ENCODE data around the gene OR2L5. TPM values are rescaled to one million over a fixed set of nuclear protein-coding genes. Genes with fewer than 3 reads are reported as not detected.

OR2L5 gene
- total RNA-seq, 1 experiment from 2014 or later, result not detected

DNA sequence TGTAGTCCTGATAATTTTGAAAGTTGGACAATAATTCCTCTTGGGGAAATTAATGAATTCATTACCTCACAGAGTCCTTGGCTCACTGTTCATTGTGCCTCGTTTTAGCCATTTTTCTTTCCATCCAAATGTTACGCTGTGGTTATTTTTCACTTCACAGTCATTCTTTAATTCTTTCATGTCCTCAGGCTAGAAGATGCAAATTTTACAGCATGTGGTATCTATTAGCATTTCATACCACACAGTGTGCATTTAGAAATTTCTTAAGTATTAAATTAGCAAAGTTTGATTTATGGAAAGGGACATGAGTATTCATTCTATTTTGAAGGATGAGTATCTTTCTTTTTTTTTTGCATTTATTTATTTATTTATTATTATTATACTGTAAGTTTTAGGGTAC is 51.6 kb downstream of the OR2L5 start:
- no peak overlapping the region for H3K4me2 ChIP-seq
- CTCF ChIA-PET, result no interaction called here
- BruUV-seq (replicated peaks), result no TSS peak

DNA sequence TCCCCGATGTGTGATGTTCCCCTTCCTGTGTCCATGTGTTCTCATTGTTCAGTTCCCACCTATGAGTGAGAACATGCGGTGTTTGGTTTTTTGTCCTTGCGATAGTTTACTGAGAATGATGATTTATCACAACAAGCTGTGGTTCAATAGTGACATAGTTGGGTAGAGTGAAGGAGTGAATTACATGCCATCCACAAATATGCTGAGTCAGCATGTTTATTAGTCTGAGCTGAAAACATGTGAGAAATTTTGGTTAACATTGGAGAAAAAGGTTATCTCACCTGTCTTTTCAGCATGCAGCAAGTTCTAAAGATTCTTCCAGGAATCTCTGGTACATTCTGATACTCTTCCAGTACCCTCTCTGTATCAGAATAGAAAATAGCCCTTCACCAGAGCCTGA is 52.1 kb downstream of the OR2L5 start:
- no peak for DNase-seq
- Histone ChIP-seq H3K79me2 (ENCODE audit: low read depth) (no peaks in the 10 kb centered on the region), H3K27ac (no peak overlapping the region)

More for the DNA sequence above, 51.6 kb downstream of the OR2L5 start:
- Histone ChIP-seq H3K4me3 (no peak overlapping the region), H3K27ac (no peak overlapping the region), H3K27me3 (ENCODE audit: insufficient read depth, low read depth) (no peaks in the 10 kb centered on the region), H3F3A (ENCODE audit: insufficient read depth, low read depth) (no peaks in the 10 kb centered on the region), H3K9me3 (ENCODE audit: insufficient read depth, low read depth) (no peaks in the 10 kb centered on the region), H3K4me1 (replicated peaks; ENCODE audit: insufficient read depth) (no peaks in the 10 kb centered on the region), H3K9me2 (ENCODE audit: insufficient read depth) (no peaks in the 10 kb centered on the region), H3K36me3 (ENCODE audit: low read depth) (no peaks in the 10 kb centered on the region), H3K79me2 (ENCODE audit: low read depth) (no peaks in the 10 kb centered on the region), H4K20me1 (ENCODE audit: insufficient read depth) (no peaks in the 10 kb centered on the region), H2AFZ (no peak overlapping the region)
- DNase-seq, result no peak
- no peak for TF ChIP-seq EZH2 (IDR thresholded peaks at IDR 0.05; ENCODE audit: low read depth)
- TF ChIP-seq, protein P1, sequence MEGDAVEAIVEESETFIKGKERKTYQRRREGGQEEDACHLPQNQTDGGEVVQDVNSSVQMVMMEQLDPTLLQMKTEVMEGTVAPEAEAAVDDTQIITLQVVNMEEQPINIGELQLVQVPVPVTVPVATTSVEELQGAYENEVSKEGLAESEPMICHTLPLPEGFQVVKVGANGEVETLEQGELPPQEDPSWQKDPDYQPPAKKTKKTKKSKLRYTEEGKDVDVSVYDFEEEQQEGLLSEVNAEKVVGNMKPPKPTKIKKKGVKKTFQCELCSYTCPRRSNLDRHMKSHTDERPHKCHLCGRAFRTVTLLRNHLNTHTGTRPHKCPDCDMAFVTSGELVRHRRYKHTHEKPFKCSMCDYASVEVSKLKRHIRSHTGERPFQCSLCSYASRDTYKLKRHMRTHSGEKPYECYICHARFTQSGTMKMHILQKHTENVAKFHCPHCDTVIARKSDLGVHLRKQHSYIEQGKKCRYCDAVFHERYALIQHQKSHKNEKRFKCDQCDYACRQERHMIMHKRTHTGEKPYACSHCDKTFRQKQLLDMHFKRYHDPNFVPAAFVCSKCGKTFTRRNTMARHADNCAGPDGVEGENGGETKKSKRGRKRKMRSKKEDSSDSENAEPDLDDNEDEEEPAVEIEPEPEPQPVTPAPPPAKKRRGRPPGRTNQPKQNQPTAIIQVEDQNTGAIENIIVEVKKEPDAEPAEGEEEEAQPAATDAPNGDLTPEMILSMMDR (conservative IDR thresholded peaks at IDR 0.05), result no peak
- intact Hi-C loops (cut with micrococcal nuclease; ENCODE audit: unreplicated experiment), result no loop called here
- POLR2A ChIA-PET (ENCODE audit: unreplicated experiment), result no interaction called here

More for the DNA sequence above, 52.1 kb downstream of the OR2L5 start:
- H3K9me2 ChIP-seq (ENCODE audit: insufficient read depth), result no peaks in the 10 kb centered on the region
- no peak overlapping the region for H3K4me3 ChIP-seq
- H4K20me1 ChIP-seq (ENCODE audit: insufficient read depth), result no peaks in the 10 kb centered on the region
- no peaks in the 10 kb centered on the region for H3K9me3 ChIP-seq (ENCODE audit: insufficient read depth, low read depth)
- TF ChIP-seq, protein P1 (conservative IDR thresholded peaks at IDR 0.05), result no peak
- no peak for TF ChIP-seq EZH2 (IDR thresholded peaks at IDR 0.05; ENCODE audit: low read depth)
- H3K4me2 ChIP-seq, result no peak overlapping the region
- H2AFZ ChIP-seq, result no peak overlapping the region
- ChIA-PET CTCF (no interaction called here), POLR2A (ENCODE audit: unreplicated experiment) (no interaction called here)
- H3K36me3 ChIP-seq (ENCODE audit: low read depth), result no peaks in the 10 kb centered on the region
- no TSS peak for BruUV-seq (replicated peaks)
- intact Hi-C loops (cut with micrococcal nuclease; ENCODE audit: unreplicated experiment), result no loop called here
- no peaks in the 10 kb centered on the region for H3K4me1 ChIP-seq (replicated peaks; ENCODE audit: insufficient read depth)
- H3K27me3 ChIP-seq (ENCODE audit: insufficient read depth, low read depth), result no peaks in the 10 kb centered on the region
- H3F3A ChIP-seq (ENCODE audit: insufficient read depth, low read depth), result no peaks in the 10 kb centered on the region

Other genes starting within 250 kb of the OR2L5 start
- gene OR14A16, start 189.5 kb upstream of the OR2L5 start, total RNA-seq (2021), result not detected in 2 replicates
- gene OR11L1, start 171.8 kb upstream of the OR2L5 start, total RNA-seq (2021), result not detected in 2 replicates
- not detected in 2 replicates for gene TRIM58, start 156.5 kb upstream of the OR2L5 start, total RNA-seq (2021)
- gene OR2W3, start 118.1 kb upstream of the OR2L5 start, total RNA-seq (2021), result not detected in 2 replicates
- gene OR2T8, start 93.4 kb upstream of the OR2L5 start, total RNA-seq (2021), result not detected in 2 replicates
- gene OR2AJ1, start 88.8 kb upstream of the OR2L5 start, total RNA-seq (2021), result not detected in 2 replicates
- not detected in 2 replicates for gene OR2L8, start 64.8 kb upstream of the OR2L5 start, total RNA-seq (2021)
- not detected in 2 replicates for gene OR2AK2, start 48.4 kb upstream of the OR2L5 start, total RNA-seq (2021)
- gene OR2L2, start 16.4 kb downstream of the OR2L5 start, total RNA-seq (2021), result 0.10 and 0.13 TPM in 2 replicates
- not detected in 2 replicates for gene OR2L3, start 33.2 kb downstream of the OR2L5 start, total RNA-seq (2021)
- not detected in 2 replicates for gene OR2L13, start 81.5 kb downstream of the OR2L5 start, total RNA-seq (2021)
- gene OR2M5, start 131.5 kb downstream of the OR2L5 start, total RNA-seq (2021), result not detected in 2 replicates
- not detected in 2 replicates for gene OR2M2, start 161.2 kb downstream of the OR2L5 start, total RNA-seq (2021)
- gene OR2M3, start 183.6 kb downstream of the OR2L5 start, total RNA-seq (2021), result 0.20 and 0.35 TPM in 2 replicates
- gene OR2M4, start 217.8 kb downstream of the OR2L5 start, total RNA-seq (2021), result not detected in 2 replicates